Activated T-helper 1 cell treated with anti-CD3 and anti-CD28 coated beads, Interleukin-12 subunit alpha, Interleukin-12 subunit beta, Interleukin-2, Interleukin-4 antibody, amounts not matched to agents 30 ng/mL and 10 ng/mL and 1 ng/mL, durations not matched to agents 14 hours and 24 hours and 36 hours (primary cell): ENCODE results near the gene SPAST. TPM values are rescaled to one million over a fixed set of nuclear protein-coding genes. Genes with fewer than 3 reads are reported as not detected.
"Not testable (repeated sequence)": the region's sequence is repeated elsewhere in the genome, so short reads cannot be mapped to it uniquely, and the experiment has no call there.

Experiments used
- DNase-seq: peaks from one replicate; pipeline ENCODE4 v3.0.0; 2021; ENCODE audit warnings: low spot score
- H3K27ac Mint-ChIP-seq: one replicate; pipeline ENCODE4 v1.8.0; 2021; ENCODE audit warnings: mild to moderate bottlenecking, mixed read lengths
- H3K27me3 Mint-ChIP-seq: one replicate; pipeline ENCODE4 v1.8.0; 2022; ENCODE audit warnings: mild to moderate bottlenecking, moderate library complexity, mixed read lengths; ENCODE audit not compliant: insufficient read depth
- H3K36me3 Mint-ChIP-seq: one replicate; pipeline ENCODE4 v1.8.0; 2021; ENCODE audit warnings: low read depth, mixed read lengths
- H3K4me1 Mint-ChIP-seq: one replicate; pipeline ENCODE4 v1.8.0; 2021; ENCODE audit warnings: low read depth, mixed read lengths
- H3K4me3 Mint-ChIP-seq: one replicate; pipeline ENCODE4 v1.8.0; 2021; ENCODE audit warnings: mild to moderate bottlenecking, moderate library complexity, mixed read lengths
- H3K9me3 Mint-ChIP-seq: one replicate; pipeline ENCODE4 v1.8.0; 2021; ENCODE audit warnings: mixed read lengths
- intact Hi-C: fragments of 100-400 bp; cut with micrococcal nuclease; formaldehyde crosslinking; loops from one replicate; pipeline ENCODE4 v1.15.1; 2024
- total RNA-seq: library from RNA; stranded (reverse); gene quantifications from 2 replicates; pipeline ENCODE4 v1.2.3, GENCODE V29; 2022

The SPAST gene, protein sequence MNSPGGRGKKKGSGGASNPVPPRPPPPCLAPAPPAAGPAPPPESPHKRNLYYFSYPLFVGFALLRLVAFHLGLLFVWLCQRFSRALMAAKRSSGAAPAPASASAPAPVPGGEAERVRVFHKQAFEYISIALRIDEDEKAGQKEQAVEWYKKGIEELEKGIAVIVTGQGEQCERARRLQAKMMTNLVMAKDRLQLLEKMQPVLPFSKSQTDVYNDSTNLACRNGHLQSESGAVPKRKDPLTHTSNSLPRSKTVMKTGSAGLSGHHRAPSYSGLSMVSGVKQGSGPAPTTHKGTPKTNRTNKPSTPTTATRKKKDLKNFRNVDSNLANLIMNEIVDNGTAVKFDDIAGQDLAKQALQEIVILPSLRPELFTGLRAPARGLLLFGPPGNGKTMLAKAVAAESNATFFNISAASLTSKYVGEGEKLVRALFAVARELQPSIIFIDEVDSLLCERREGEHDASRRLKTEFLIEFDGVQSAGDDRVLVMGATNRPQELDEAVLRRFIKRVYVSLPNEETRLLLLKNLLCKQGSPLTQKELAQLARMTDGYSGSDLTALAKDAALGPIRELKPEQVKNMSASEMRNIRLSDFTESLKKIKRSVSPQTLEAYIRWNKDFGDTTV
- 18.9 and 21.0 TPM in 2 replicates for total RNA-seq

DNA sequence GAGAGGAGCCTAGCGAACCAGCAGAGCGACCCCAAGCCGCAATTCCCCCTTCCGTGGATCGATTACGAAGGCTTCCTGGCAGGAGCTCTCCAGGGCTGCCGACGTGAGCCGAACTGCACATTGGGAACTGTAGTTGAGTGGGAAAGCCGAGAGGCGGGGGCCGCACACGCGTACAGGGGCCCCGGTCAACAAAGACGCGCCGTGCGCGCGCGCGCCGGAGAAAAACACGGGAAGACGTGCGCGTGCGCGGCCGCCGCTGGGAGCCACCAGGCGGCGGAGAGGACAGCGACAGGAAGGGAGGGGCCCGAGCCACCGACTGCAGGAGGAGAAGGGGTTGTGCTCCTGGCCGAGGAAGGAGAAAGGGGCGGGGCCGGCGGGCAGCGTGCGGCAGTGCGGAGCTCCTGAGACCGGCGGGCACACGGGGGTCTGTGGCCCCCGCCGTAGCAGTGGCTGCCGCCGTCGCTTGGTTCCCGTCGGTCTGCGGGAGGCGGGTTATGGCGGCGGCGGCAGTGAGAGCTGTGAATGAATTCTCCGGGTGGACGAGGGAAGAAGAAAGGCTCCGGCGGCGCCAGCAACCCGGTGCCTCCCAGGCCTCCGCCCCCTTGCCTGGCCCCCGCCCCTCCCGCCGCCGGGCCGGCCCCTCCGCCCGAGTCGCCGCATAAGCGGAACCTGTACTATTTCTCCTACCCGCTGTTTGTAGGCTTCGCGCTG is at the start of gene SPAST:
Gene SPAST (plus strand): TSS at position 247 of the 711 bp plus-strand sequence. CDS start 276 bp downstream, at position 523.
- intact Hi-C loops: loop anchor here (1.0 to 5.0 kb wide), 12 partner anchors 24 to 1917 kb away; partner anchors contain the start of genes DPY30, FAM98A, MEMO1 and SLC30A6
- Mint-ChIP-seq H3K9me3 (no peaks in the 10 kb centered on the region), H3K4me3 (peak within 1 kb of the TSS; percentile 97)

DNA sequence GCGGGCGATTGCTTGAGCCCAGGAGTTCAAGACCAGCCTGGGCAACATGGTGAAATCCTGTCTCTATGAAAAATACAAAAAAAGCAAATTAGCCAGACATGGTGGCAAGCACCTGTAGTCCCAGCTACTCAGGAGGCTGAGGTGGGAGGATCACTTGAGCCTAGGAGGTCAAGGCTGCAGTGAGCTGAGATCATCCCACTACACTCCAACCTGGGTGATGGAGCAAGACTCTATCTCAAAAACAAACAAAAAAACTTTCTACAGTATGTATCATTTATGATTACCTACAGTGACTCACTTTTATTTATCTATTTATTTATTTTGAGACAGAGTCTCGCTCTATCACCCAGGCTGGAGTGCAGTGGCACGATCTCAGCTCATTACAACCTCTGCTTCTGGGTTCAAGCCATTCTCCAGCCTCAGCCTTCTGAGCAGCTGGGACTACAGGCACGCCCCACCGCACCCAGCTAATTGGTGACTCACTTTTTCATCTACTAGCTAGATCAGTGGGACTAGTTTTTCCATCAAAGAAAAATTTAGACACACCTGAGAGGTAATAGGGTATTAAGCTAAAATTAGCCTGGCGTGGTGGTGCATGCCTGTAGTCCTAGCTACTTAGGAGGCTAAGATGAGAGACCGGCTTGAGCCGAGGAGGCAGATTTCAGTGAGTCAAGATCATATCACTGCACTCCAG is 44.4 kb upstream of the SPAST start:
- not testable (repeated sequence) for H3K27ac Mint-ChIP-seq, DNase-seq, H3K9me3 Mint-ChIP-seq, H3K4me3 Mint-ChIP-seq, H3K4me1 Mint-ChIP-seq, H3K27me3 Mint-ChIP-seq
- intact Hi-C loops: loop anchor here (5.0 to 10.0 kb wide), 2 partner anchors 116 to 787 kb away; partner anchors contain the start of gene EHD3
- peaks cover 11% of the 10 kb centered on the region for H3K36me3 Mint-ChIP-seq

More for the DNA sequence above, at the start of gene SPAST:
- H3K4me1 Mint-ChIP-seq: peaks cover 31% of the 10 kb centered on the region
- peaks cover 4% of the 10 kb centered on the region for H3K36me3 Mint-ChIP-seq
- peaks cover 6% of the 10 kb centered on the region for H3K27me3 Mint-ChIP-seq
- DNase-seq: peak; percentile 96
- peak within 1 kb of the TSS; percentile 95 for H3K27ac Mint-ChIP-seq

DNA sequence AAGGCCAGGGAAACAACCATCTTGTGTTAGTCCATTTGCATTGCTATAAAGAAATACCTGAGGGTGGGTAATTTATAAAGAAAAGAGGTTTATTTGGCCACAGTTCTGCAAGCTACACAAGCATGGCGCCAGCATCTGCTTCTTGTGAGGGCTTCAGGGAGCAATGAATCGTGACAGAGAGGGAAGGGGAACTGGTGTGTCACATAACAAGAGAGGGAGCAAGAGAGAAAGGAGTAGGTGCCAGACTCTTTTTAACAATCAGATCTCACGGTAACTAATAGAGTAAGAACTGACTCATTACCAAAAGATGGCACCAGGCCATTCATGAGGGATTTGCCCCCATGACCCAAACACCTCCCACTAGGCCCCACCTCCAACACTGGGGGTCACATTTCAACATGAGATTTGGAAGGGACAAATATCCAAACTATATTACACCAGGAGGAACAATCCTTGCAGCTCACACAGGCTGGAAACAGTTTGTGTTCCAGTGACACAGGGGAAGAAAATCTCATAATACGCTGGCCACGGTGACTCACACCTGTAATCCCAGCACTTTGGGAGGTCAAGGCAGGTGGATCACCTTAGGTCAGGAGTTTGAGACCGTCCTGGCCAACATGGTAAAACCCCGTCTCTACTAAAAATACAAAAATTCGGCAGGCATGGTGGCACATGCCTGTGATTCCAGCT is 29.0 kb upstream of the SPAST start:
- H3K9me3 Mint-ChIP-seq, H3K27me3 Mint-ChIP-seq, H3K4me3 Mint-ChIP-seq, H3K27ac Mint-ChIP-seq, DNase-seq, intact Hi-C loops: not testable (repeated sequence)
- Mint-ChIP-seq H3K4me1 (peaks cover 19% of the 10 kb centered on the region), H3K36me3 (peaks cover 12% of the 10 kb centered on the region)

DNA sequence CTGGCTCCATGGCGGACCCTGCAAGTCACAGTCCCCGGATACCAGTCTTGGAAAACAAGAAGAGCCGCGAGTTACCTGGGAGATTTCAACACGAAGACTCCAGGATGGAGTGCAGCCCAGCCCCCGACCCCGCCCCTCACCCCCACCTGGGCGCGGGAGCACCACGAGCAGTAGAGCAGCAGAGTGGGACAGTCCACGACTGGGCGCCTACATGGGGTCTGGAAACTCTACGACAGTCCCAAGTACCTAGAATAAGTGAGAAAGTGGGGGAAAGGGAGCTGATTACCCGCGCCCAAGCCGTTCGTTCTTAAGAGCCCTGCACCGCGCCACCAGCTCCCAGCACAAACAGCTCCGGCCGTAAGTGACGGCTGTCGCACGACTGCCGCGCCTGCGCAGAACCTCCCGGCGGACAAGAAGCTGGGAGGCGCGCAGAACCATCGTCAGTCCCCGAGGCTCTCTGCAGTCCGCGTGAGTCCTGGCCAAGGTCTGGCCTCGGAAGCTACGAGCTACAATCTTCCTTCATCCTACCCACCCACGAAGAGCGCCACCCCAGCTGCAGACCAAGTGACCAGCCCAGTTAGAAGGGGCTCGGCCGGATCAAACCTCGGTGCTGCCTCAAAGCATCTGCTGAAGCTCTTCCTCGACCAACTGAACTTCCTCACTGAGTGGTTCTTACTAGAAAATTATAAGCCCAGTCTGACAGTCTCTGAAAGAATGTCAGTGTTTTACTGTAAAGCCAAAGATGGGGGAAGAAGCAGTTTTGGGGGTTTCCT is 23.7 kb upstream of the SPAST start, which contains the start of gene DPY30:
Gene DPY30 (minus strand): TSS at position 359 of the 773 bp plus-strand sequence. CDS start 349 bp downstream, at position 10.
- peaks cover 17% of the 10 kb centered on the region for H3K4me1 Mint-ChIP-seq
- H3K9me3 Mint-ChIP-seq: no peaks in the 10 kb centered on the region
- peak within 1 kb of the TSS; percentile 93 for H3K27ac Mint-ChIP-seq
- peak within 1 kb of the TSS; percentile 93 for H3K4me3 Mint-ChIP-seq
- intact Hi-C loops: loop anchor here (1.0 to 5.0 kb wide), 5 partner anchors 24 to 589 kb away; partner anchors contain the start of genes MEMO1, SLC30A6, SPAST and TTC27
- H3K36me3 Mint-ChIP-seq: peaks cover 1% of the 10 kb centered on the region
- peaks cover 1% of the 10 kb centered on the region for H3K27me3 Mint-ChIP-seq
- peak; percentile 86 for DNase-seq

DNA sequence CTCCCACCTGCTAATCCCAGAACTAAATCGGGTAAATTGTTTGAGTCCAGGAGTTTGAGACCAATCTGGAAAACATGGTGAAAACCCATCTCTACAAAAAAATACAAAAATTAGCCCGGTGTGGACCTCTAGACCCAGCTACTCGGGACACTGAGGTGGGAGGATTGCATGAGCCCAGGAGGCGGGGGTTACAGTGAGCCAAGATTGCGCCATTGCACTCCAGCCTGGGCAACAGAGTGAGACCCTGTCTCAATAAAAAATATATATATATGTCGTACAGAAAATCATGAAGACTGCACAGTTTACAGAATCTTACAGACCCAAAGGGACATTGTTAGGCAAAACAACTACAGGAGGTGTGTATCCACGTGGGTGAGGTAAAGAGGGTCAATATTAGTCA is 19.8 kb upstream of the SPAST start:
- intact Hi-C loops: no loop called here
- Mint-ChIP-seq H3K4me1 (peaks cover 17% of the 10 kb centered on the region), H3K9me3 (no peaks in the 10 kb centered on the region), H3K4me3 (no peak overlapping the region), H3K27ac (no peak overlapping the region), H3K36me3 (no peaks in the 10 kb centered on the region), H3K27me3 (peaks cover 1% of the 10 kb centered on the region)
- DNase-seq: no peak

DNA sequence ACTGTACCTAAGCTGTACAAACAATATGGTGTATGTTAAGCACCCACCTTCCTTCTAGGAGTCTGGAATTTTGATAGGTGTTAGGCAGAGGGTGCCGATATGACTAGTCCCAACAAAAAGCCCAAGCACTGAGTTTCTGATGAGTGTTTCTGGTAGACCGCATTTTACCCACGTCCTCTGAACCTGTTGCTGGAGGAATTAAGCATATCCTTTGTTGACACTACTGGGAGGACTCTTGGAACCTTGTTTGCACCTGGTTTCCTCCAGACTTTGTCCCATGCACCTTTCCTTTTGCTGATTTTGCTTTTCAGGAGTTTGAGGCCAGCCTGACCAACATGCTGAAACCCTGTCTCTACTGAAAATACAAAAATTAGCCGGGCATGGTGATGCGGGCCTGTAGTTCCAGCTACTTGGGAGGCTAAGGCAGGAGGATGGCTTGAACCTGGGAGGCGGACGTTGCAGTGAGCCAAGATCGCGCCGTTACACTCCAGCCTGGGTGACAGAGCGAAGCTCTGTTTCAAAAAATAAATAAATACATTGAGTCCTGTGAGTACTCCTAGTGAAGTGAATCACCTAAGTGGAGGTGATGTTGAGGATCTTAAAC is 11.4 kb upstream of the SPAST start:
- Mint-ChIP-seq H3K36me3 (no peaks in the 10 kb centered on the region), H3K27ac (no peak overlapping the region), H3K9me3 (no peaks in the 10 kb centered on the region), H3K27me3 (no peaks in the 10 kb centered on the region), H3K4me3 (no peak overlapping the region), H3K4me1 (no peaks in the 10 kb centered on the region)
- intact Hi-C loops: no loop called here
- no peak for DNase-seq

DNA sequence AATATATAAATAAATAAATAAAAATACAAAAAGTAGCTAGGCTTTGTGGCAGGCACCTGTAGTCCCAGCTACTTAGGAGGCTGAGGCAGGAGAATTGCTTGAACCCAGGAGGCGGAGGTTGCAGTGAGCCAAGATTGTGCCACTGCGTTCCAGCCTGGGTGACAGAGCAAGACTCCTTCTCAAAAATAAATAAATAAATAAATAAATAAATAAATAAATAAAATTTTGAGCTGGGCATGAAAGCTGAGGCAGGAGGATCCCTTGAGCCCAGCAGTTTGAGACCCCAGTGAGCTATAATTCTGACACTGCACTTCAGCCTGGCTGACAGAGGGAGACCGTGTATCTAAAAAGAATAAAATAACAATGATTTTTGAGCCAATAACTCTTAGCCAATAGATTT is 8.8 kb upstream of the SPAST start:
- H3K4me3 Mint-ChIP-seq, H3K4me1 Mint-ChIP-seq, DNase-seq, H3K9me3 Mint-ChIP-seq, H3K27ac Mint-ChIP-seq, H3K27me3 Mint-ChIP-seq, intact Hi-C loops, H3K36me3 Mint-ChIP-seq: not testable (repeated sequence)

DNA sequence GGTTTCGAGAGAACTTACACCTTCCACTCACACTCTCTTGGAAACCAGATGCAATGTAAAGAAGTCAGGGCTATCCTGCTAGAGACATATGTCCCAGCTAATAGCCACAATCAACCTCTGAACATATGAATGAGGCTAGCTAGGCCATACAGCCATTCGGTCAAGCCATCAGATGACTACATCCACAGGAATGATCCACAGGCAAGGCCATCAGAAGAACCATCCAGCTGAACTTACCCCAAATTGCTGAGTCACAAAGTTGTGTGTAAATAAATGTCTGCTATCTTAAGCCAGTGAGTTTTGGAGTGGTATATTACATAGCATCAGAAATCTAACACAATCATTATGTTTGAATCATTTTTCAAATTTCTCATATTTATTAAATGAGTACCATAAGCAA is 5.2 kb upstream of the SPAST start:
- Mint-ChIP-seq H3K4me1 (peaks cover 12% of the 10 kb centered on the region), H3K27me3 (peaks cover 6% of the 10 kb centered on the region), H3K4me3 (no peak overlapping the region), H3K36me3 (no peaks in the 10 kb centered on the region), H3K27ac (no peak overlapping the region), H3K9me3 (no peaks in the 10 kb centered on the region)
- DNase-seq: no peak
- intact Hi-C loops: no loop called here

DNA sequence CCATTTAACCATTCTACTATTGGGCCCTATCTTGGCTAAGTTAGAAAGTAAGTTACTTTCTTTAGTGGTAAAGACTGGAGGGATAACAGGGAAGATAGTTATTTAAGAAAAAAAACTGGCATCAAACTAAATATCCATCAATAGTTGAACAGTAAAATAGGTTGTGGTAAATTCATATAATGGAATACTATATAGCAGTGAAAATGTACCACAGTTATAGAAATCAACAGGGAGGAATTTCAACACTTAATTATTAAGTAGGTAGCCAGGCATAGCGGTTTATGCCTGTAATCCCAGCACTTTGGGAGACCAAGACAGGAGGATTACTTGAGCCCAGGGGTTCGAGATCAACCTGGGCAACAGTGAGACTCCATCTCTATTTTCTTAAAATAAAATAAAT is 3.1 kb upstream of the SPAST start:
- no peak overlapping the region for H3K4me3 Mint-ChIP-seq
- peaks cover 21% of the 10 kb centered on the region for H3K4me1 Mint-ChIP-seq
- DNase-seq: no peak
- no peaks in the 10 kb centered on the region for H3K36me3 Mint-ChIP-seq
- H3K27me3 Mint-ChIP-seq: peaks cover 6% of the 10 kb centered on the region
- intact Hi-C loops: loop anchor here (5.0 kb wide), 3 partner anchors 103 to 1348 kb away; no protein-coding TSS in a partner anchor
- H3K9me3 Mint-ChIP-seq: no peaks in the 10 kb centered on the region
- H3K27ac Mint-ChIP-seq: no peak overlapping the region

DNA sequence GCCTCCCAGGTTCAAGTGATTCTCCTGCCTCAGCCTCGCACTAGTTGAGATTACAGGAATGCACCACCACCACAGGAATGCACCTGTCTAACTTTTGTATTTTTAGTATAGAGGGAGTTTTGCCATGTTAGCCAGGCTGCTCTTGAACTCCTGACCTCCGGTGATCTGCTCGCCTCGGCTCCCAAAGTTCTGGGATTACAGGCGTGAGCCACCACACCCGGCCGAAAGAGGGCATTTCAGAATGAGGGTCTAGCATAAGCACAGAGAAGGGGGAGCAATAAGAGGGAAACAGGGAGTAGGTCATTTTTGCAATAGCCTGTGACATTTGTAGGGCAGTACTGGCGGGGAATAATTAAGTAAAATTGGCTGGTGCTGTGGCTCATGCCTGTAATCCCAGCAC is 1.9 kb upstream of the SPAST start:
- Mint-ChIP-seq H3K9me3 (no peaks in the 10 kb centered on the region), H3K27ac (no peak overlapping the region), H3K36me3 (peaks cover 4% of the 10 kb centered on the region), H3K4me3 (peak overlapping the region; percentile 62), H3K4me1 (peaks cover 31% of the 10 kb centered on the region), H3K27me3 (peaks cover 6% of the 10 kb centered on the region)
- DNase-seq: no peak
- intact Hi-C loops: loop anchor here (5.0 kb wide), 3 partner anchors 104 to 1349 kb away; no protein-coding TSS in a partner anchor
